Panc1 (cell line): ENCODE results near the gene SH3GLB1.

Experiments
- CTCF ChIP-seq: fragments of 450-650 bp; IDR thresholded peaks from 2 replicates; pipeline ENCODE4 v1.5.1; 2017; ENCODE audit warnings: mild to moderate bottlenecking
- POLR2AphosphoS5 ChIP-seq: IDR thresholded peaks from 2 replicates; pipeline ENCODE4 v1.6.1; 2012; ENCODE audit warnings: mild to moderate bottlenecking, low read depth, low read length, moderate library complexity
- REST ChIP-seq, 2 experiments: IDR thresholded peaks; 2 replicates each; pipeline ENCODE4 v1.6.1; 2011 to 2012; ENCODE audit warnings: low read depth in 2 of 2, control low read depth in 1 of 2, low read length in 1 of 2, mild to moderate bottlenecking in 1 of 2, moderate library complexity in 1 of 2; ENCODE audit not compliant: insufficient read depth in 1 of 2
- TCF7L2 ChIP-seq: IDR thresholded peaks from 2 replicates; pipeline ENCODE4 v1.6.1; 2011; ENCODE audit warnings: mild to moderate bottlenecking, low read depth, low read length, inconsistent platforms

- TF ChIP-seq CTCF (no peak), REST (IDR thresholded peaks at IDR 0.05; ENCODE audit: insufficient read depth in 1 of 2, low read depth in 2 of 2, low read length in 1 of 2) (no peak), POLR2AphosphoS5 (no peak), TCF7L2 (no peak)
Observed at GRCh38 chr1:86762336-86762735, 58.0 kb downstream of the SH3GLB1 start.
